ENCODE data around the gene DMC1.
"Not testable (repeated sequence)": the region's sequence is repeated elsewhere in the genome, so short reads cannot be mapped to it uniquely, and the experiment has no call there.

DMC1 gene

DNA sequence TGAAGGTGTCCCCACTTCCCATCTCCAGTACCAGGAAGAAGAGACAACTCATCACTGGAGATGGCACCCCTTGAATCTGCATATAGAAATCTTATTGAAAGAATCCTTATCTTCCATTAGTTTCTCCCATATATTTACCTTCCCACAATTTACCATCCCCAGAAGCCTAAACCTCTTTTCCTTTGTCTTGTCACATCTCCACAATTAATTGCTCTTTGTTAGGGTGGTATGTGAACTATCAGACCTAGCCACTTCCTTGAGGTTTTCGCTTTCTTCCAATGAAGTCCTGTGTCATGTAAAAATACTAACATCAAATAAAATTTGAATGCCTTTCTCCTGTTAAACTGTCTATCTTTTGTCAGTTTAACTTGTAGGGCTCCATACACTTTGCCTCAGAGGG is 48.3 kb upstream of the DMC1 start:
- TF ChIP-seq ISL1 (CRISPR knock-in tag; IDR thresholded peaks at IDR 0.05) = no peak
- no peak for TF ChIP-seq ZFP3 (CRISPR knock-in tag; IDR thresholded peaks at IDR 0.05)
- TF ChIP-seq, protein P1, sequence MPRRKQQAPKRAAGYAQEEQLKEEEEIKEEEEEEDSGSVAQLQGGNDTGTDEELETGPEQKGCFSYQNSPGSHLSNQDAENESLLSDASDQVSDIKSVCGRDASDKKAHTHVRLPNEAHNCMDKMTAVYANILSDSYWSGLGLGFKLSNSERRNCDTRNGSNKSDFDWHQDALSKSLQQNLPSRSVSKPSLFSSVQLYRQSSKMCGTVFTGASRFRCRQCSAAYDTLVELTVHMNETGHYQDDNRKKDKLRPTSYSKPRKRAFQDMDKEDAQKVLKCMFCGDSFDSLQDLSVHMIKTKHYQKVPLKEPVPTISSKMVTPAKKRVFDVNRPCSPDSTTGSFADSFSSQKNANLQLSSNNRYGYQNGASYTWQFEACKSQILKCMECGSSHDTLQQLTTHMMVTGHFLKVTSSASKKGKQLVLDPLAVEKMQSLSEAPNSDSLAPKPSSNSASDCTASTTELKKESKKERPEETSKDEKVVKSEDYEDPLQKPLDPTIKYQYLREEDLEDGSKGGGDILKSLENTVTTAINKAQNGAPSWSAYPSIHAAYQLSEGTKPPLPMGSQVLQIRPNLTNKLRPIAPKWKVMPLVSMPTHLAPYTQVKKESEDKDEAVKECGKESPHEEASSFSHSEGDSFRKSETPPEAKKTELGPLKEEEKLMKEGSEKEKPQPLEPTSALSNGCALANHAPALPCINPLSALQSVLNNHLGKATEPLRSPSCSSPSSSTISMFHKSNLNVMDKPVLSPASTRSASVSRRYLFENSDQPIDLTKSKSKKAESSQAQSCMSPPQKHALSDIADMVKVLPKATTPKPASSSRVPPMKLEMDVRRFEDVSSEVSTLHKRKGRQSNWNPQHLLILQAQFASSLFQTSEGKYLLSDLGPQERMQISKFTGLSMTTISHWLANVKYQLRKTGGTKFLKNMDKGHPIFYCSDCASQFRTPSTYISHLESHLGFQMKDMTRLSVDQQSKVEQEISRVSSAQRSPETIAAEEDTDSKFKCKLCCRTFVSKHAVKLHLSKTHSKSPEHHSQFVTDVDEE (CRISPR knock-in tag; IDR thresholded peaks at IDR 0.05) = no peak
- TF ChIP-seq, protein P2, sequence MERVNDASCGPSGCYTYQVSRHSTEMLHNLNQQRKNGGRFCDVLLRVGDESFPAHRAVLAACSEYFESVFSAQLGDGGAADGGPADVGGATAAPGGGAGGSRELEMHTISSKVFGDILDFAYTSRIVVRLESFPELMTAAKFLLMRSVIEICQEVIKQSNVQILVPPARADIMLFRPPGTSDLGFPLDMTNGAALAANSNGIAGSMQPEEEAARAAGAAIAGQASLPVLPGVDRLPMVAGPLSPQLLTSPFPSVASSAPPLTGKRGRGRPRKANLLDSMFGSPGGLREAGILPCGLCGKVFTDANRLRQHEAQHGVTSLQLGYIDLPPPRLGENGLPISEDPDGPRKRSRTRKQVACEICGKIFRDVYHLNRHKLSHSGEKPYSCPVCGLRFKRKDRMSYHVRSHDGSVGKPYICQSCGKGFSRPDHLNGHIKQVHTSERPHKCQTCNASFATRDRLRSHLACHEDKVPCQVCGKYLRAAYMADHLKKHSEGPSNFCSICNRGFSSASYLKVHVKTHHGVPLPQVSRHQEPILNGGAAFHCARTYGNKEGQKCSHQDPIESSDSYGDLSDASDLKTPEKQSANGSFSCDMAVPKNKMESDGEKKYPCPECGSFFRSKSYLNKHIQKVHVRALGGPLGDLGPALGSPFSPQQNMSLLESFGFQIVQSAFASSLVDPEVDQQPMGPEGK (CRISPR knock-in tag; IDR thresholded peaks at IDR 0.05; ENCODE audit: borderline replicate concordance) = no peak
- no peak for TF ChIP-seq BACH2 (CRISPR knock-in tag; IDR thresholded peaks at IDR 0.05; ENCODE audit: borderline replicate concordance)
- no peak for TF ChIP-seq SNAI2 (CRISPR knock-in tag; IDR thresholded peaks at IDR 0.05)
- TF ChIP-seq ZNF565 (CRISPR knock-in tag; conservative IDR thresholded peaks at IDR 0.05; ENCODE audit: low read depth) = no peak
- TF ChIP-seq ZFP30 (CRISPR knock-in tag; IDR thresholded peaks at IDR 0.05) = no peak
- TF ChIP-seq CSDC2 (CRISPR knock-in tag; IDR thresholded peaks at IDR 0.05) = no peak
- no peak for TF ChIP-seq TCF4 (CRISPR knock-in tag; IDR thresholded peaks at IDR 0.05; ENCODE audit: borderline replicate concordance)
- TF ChIP-seq ZNF8 (CRISPR knock-in tag; IDR thresholded peaks at IDR 0.05) = no peak
- ATAC-seq = no peak

DNA sequence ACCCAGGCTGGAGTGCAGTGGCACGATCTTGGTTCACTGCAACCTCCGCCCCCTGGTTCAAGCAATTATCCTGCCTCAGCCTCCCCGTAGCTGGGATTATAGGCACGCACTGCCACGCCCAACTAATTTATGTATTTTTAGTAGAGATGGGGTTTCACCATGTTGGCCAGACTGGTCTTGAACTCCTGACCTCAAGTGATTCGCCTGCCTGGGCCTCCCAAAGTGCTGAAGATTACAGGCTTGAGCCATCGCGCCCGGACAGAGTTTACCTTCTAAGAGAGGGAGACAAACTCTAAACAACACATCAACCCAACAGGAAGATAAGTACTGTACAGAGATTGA is 45.1 kb upstream of the DMC1 start:
- ATAC-seq = not testable (repeated sequence)

- ATAC-seq = no peak
Observed at GRCh38 chr22:38614332-38615063, 44.5 kb upstream of the DMC1 start.

More at GRCh38 chr22:38614332-38615063, 44.5 kb upstream of the DMC1 start:
- TF ChIP-seq, protein P2 (CRISPR knock-in tag; IDR thresholded peaks at IDR 0.05; ENCODE audit: borderline replicate concordance) = no peak
- TF ChIP-seq, protein P3, sequence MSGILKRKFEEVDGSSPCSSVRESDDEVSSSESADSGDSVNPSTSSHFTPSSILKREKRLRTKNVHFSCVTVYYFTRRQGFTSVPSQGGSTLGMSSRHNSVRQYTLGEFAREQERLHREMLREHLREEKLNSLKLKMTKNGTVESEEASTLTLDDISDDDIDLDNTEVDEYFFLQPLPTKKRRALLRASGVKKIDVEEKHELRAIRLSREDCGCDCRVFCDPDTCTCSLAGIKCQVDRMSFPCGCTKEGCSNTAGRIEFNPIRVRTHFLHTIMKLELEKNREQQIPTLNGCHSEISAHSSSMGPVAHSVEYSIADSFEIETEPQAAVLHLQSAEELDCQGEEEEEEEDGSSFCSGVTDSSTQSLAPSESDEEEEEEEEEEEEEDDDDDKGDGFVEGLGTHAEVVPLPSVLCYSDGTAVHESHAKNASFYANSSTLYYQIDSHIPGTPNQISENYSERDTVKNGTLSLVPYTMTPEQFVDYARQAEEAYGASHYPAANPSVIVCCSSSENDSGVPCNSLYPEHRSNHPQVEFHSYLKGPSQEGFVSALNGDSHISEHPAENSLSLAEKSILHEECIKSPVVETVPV (CRISPR knock-in tag; IDR thresholded peaks at IDR 0.05) = no peak
- TF ChIP-seq TOX (CRISPR knock-in tag; IDR thresholded peaks at IDR 0.05; ENCODE audit: borderline replicate concordance) = no peak
- TF ChIP-seq, protein P4, sequence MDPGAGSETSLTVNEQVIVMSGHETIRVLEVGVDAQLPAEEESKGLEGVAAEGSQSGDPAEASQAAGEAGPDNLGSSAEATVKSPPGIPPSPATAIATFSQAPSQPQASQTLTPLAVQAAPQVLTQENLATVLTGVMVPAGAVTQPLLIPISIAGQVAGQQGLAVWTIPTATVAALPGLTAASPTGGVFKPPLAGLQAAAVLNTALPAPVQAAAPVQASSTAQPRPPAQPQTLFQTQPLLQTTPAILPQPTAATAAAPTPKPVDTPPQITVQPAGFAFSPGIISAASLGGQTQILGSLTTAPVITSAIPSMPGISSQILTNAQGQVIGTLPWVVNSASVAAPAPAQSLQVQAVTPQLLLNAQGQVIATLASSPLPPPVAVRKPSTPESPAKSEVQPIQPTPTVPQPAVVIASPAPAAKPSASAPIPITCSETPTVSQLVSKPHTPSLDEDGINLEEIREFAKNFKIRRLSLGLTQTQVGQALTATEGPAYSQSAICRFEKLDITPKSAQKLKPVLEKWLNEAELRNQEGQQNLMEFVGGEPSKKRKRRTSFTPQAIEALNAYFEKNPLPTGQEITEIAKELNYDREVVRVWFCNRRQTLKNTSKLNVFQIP (CRISPR knock-in tag; IDR thresholded peaks at IDR 0.05; ENCODE audit: borderline replicate concordance, low read depth) = no peak
- no peak for TF ChIP-seq ISL1 (CRISPR knock-in tag; IDR thresholded peaks at IDR 0.05)
- no peak for TF ChIP-seq BACH2 (CRISPR knock-in tag; IDR thresholded peaks at IDR 0.05; ENCODE audit: borderline replicate concordance)
- TF ChIP-seq ZNF70 (CRISPR knock-in tag; IDR thresholded peaks at IDR 0.05) = no peak
- TF ChIP-seq ZC3H10 (CRISPR knock-in tag; IDR thresholded peaks at IDR 0.05) = no peak
- TF ChIP-seq ZFP30 (CRISPR knock-in tag; IDR thresholded peaks at IDR 0.05) = no peak
- TF ChIP-seq ARNTL (CRISPR knock-in tag; IDR thresholded peaks at IDR 0.05; ENCODE audit: borderline replicate concordance, low read depth) = no peak
- no peak for TF ChIP-seq PPARA (CRISPR knock-in tag; IDR thresholded peaks at IDR 0.05; ENCODE audit: borderline replicate concordance)
- TF ChIP-seq ESRRG (CRISPR knock-in tag; IDR thresholded peaks at IDR 0.05) = no peak
- no peak for TF ChIP-seq OSR1 (CRISPR knock-in tag; IDR thresholded peaks at IDR 0.05)
- TF ChIP-seq, protein P1 (CRISPR knock-in tag; IDR thresholded peaks at IDR 0.05) = no peak
- no peak for TF ChIP-seq ZNF565 (CRISPR knock-in tag; conservative IDR thresholded peaks at IDR 0.05; ENCODE audit: low read depth)
